ENCODE data around the gene TUBB6. TPM values are rescaled to one million over a fixed set of nuclear protein-coding genes. Genes with fewer than 3 reads are reported as not detected.

TUBB6 gene
- total RNA-seq (ENCODE audit: unreplicated experiment), result 301 TPM
- long read RNA-seq, transcript TUBB6-207 (3 exons, 1,075 nt), result minor isoform, 10 of 465 reads
- long read RNA-seq, transcript TUBB6-201 (4 exons, 2,064 nt), result major isoform, 382 of 465 reads
- long read RNA-seq, transcript TUBB6-213 (4 exons, 1,017 nt), result minor isoform, 12 of 465 reads
- long read RNA-seq, transcript TUBB6-203 (4 exons, 788 nt), result minor isoform, 18 of 465 reads
- long read RNA-seq, partial matches to known transcripts, result 15 of 465 reads
- long read RNA-seq, other reads (novel, unspliced or antisense), result 18 of 465 reads

- peak within 1 kb of the TSS; percentile 77 for H3K27ac Mint-ChIP-seq (ENCODE audit: unreplicated experiment)
- peaks cover 16% of the 10 kb centered on the region for H3K27me3 Mint-ChIP-seq (ENCODE audit: unreplicated experiment)
- peaks cover 33% of the 10 kb centered on the region for H3K36me3 Mint-ChIP-seq (ENCODE audit: low read depth, unreplicated experiment)
- H3K4me3 Mint-ChIP-seq (ENCODE audit: unreplicated experiment), result peak within 1 kb of the TSS; percentile 93
- H3K4me1 Mint-ChIP-seq (ENCODE audit: unreplicated experiment), result peaks cover 45% of the 10 kb centered on the region
- H3K9me3 Mint-ChIP-seq (ENCODE audit: unreplicated experiment), result no peaks in the 10 kb centered on the region
- TF ChIP-seq CTCF (IDR thresholded peaks at IDR 0.05; ENCODE audit: unreplicated experiment), result no peak
- peak; percentile 82 for DNase-seq (ENCODE audit: low spot score)
Measured at GRCh38 chr18:12307701-12308385, at the start of gene TUBB6. Gene TUBB6, plus strand, starts transcription at chr18:12308241. Its CDS starts 52 bp downstream, at chr18:12308293.

DNA sequence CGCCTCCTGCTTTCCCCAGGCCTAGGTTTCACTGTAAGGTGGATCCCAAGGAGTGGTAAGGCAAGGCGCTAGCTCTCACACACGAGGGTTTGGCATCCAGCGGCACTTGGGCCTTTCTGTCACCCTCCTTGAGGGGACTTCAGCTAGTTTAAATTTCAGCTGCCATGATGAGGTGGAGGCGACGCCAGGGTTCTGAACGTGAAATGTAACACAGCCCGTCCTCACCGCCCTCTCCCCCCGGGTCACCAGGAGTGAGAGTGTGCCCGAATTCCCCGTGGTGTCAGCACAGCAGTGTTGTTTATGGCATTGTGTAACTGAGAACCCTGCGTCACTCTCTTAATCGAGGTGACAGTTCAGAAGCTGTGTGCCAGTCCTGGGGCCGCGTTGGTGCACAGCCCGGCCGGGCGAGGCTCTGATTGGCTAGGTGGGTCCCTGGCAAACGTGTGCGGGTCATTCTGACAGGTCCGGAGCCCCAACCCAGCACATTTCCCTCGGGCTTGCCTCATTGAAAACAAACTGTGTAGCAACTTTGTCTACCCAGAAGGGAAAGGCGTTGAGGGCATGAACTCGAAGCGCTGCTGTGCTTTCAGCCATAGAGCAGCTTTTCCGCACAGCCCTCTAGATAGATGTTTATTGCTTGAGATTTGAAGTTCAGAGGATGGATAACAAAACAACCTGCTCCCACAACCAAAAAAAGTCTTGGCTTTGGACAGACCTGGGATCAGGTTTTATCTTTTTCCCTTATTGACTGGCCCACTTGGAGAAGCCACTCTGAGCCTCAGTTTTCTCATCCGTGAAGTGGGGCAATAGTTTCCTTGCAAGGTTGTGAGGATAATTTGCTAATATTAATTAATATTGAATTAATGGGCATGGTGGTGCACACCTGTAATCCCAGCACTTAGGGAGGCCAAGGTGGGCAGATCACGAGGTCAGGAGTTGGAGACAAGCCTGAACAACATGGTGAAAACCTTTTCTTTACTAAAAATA, 49.0 kb upstream of the TUBB6 start:
- no peak overlapping the region for H3K4me3 Mint-ChIP-seq (ENCODE audit: unreplicated experiment)
- no peaks in the 10 kb centered on the region for H3K9me3 Mint-ChIP-seq (ENCODE audit: unreplicated experiment)
- peaks cover 10% of the 10 kb centered on the region for H3K27me3 Mint-ChIP-seq (ENCODE audit: unreplicated experiment)
- DNase-seq (ENCODE audit: low spot score), result no peak
- H3K4me1 Mint-ChIP-seq (ENCODE audit: unreplicated experiment), result peaks cover 39% of the 10 kb centered on the region
- H3K27ac Mint-ChIP-seq (ENCODE audit: unreplicated experiment), result no peak overlapping the region
- no peaks in the 10 kb centered on the region for H3K36me3 Mint-ChIP-seq (ENCODE audit: low read depth, unreplicated experiment)
- no peak for TF ChIP-seq CTCF (IDR thresholded peaks at IDR 0.05; ENCODE audit: unreplicated experiment)

DNA sequence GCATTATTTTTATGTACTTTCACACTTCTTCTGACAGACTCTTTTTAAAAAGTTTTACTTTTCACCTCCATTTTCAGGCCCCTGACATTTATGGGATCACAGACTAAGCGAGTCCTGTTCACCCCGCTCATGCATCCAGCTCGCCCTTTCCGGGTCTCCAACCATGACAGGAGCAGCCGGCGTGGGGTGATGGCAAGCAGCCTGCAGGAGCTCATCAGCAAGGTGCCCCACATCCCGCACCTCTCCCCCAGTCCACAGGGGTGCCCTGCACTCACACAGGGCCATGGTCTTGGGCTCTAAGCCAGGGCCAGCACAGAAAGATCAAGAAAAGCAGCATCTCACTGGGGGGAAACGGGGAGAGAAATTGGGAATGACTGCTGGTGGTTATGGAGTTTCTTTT, 45.3 kb upstream of the TUBB6 start:
- peaks cover 10% of the 10 kb centered on the region for H3K4me1 Mint-ChIP-seq (ENCODE audit: unreplicated experiment)
- TF ChIP-seq CTCF (IDR thresholded peaks at IDR 0.05; ENCODE audit: unreplicated experiment), result no peak
- no peak overlapping the region for H3K27ac Mint-ChIP-seq (ENCODE audit: unreplicated experiment)
- no peaks in the 10 kb centered on the region for H3K27me3 Mint-ChIP-seq (ENCODE audit: unreplicated experiment)
- no peaks in the 10 kb centered on the region for H3K36me3 Mint-ChIP-seq (ENCODE audit: low read depth, unreplicated experiment)
- DNase-seq (ENCODE audit: low spot score), result no peak
- H3K9me3 Mint-ChIP-seq (ENCODE audit: unreplicated experiment), result no peaks in the 10 kb centered on the region
- H3K4me3 Mint-ChIP-seq (ENCODE audit: unreplicated experiment), result no peak overlapping the region

DNA sequence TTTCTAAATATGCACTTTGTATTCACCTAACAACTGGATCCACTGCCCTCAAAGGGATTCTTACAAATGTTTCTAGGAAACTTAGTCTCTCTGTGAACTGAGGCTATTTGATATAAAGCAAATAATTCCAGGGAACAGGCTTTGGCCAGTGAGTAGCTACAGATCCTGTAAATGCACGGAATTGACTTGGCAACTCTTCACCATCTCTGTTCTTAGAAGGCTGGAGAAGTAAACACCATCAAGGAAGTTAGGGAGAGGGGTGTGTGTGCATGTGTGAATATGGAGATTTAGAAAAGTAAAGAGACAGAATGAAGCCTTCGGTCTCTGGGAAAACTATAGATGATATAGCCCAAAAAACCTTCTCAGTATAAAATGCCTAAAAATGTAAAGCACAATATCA, 43.2 kb upstream of the TUBB6 start:
- DNase-seq (ENCODE audit: low spot score), result no peak
- no peak overlapping the region for H3K4me3 Mint-ChIP-seq (ENCODE audit: unreplicated experiment)
- no peak overlapping the region for H3K27ac Mint-ChIP-seq (ENCODE audit: unreplicated experiment)
- no peaks in the 10 kb centered on the region for H3K9me3 Mint-ChIP-seq (ENCODE audit: unreplicated experiment)
- no peak for TF ChIP-seq CTCF (IDR thresholded peaks at IDR 0.05; ENCODE audit: unreplicated experiment)
- no peaks in the 10 kb centered on the region for H3K36me3 Mint-ChIP-seq (ENCODE audit: low read depth, unreplicated experiment)
- no peaks in the 10 kb centered on the region for H3K27me3 Mint-ChIP-seq (ENCODE audit: unreplicated experiment)
- H3K4me1 Mint-ChIP-seq (ENCODE audit: unreplicated experiment), result no peaks in the 10 kb centered on the region

Data from endothelial cell (in vitro differentiated cells).